Measurements from ENCODE around the gene UAP1.
A peak's percentile ranks its signal among the peaks of the same experiment; 100 is the strongest.

The UAP1 gene

DNA sequence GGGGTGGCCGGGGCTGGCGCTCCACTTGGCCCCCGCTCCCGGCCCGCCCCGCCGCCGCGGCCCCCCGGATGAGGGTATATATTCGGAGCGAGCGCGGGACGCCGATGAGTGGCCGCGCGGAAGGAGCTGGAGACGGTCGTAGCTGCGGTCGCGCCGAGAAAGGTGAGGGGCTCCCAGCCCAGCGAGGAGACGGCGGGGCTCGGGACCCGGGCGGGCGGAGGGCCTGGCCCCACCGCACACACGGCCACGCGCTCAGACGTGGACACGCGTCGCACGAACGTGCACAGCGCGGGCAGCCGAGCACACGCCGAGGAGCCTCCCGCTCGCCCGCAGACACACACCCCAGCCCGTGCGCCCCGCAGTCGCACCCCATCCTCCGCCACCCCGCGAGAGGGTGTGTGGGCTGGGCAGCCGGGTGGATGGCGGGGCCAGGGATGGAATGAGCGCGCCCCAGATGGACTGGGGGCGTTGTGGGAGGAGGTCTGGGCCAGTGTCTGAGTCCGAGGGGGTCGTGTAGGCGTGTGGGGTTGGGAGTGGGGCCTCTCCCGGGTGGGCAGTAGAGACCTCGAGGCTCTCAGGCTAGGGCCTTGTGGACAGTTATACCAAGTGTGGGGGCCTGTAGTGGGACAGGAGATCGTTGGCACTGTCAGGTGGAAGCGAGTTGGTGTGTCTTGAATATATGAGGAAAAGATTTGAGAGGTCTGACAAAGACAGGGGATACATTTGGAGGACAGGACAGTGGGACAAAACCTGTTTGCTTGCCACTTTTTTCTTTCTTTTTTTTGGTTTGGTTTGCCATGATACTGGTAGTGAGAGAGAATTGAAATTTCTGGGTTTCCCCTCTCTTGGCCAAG lies at the start of gene UAP1:
TSS of gene UAP1 (plus strand) at position 107 of the 854 bp plus-strand sequence. CDS start 4,347 bp downstream, outside the sequence.
- peak; percentile 74 for DNase-seq

- DNase-seq, result no peak
These were observed 34.2 kb upstream of the UAP1 start for GRCh38 chr1:162527314-162527713.

GRCh38 chr1:162530307-162530987 lies 31.1 kb upstream of the UAP1 start:
- DNase-seq, result no peak

GRCh38 chr1:162530988-162531319 lies 30.6 kb upstream of the UAP1 start:
- DNase-seq, result no peak

DNA sequence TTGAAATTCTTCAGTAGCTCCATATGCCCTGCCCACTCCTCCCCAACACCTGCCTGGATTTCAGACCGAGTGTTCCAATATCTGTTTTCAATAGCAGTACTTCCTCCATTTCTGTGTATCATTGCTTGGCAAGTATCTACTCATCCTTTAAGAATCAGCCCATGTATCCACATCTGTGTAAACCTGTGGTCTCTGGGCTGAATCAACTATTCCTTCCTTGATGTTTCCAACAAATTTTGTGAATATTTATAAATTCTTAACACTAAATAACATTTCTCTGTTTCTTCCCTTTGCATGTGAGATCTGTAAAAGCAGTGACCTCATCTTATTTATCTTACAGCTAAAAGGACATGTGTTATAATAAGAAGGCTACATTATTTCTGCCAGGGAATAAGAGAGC lies 26.0 kb upstream of the UAP1 start:
- no peak for DNase-seq

GRCh38 chr1:162536511-162536910 lies 25.0 kb upstream of the UAP1 start:
- no peak for DNase-seq

DNA sequence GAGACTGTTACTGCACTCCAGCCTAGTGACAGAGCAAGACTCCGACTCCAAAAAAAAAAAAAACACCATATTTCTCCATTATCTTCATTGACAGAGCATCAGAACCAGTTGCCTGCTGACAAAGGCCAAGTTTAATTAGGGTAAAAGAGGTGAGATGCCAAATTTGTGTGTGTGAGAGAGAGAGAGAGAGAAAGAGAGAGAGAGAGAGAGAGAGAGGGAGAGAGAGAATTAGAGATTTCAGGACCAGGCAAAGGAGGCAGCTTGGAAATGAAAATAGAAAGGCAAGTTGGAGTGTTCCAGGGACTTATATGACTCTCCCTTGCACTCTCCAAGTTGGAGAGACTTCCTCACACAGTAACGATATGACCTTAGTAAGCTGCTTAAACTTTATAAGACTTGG lies 24.3 kb upstream of the UAP1 start:
- DNase-seq, result no peak

GRCh38 chr1:162538815-162539431 lies 22.6 kb upstream of the UAP1 start:
- peak; percentile 22 for DNase-seq

DNA sequence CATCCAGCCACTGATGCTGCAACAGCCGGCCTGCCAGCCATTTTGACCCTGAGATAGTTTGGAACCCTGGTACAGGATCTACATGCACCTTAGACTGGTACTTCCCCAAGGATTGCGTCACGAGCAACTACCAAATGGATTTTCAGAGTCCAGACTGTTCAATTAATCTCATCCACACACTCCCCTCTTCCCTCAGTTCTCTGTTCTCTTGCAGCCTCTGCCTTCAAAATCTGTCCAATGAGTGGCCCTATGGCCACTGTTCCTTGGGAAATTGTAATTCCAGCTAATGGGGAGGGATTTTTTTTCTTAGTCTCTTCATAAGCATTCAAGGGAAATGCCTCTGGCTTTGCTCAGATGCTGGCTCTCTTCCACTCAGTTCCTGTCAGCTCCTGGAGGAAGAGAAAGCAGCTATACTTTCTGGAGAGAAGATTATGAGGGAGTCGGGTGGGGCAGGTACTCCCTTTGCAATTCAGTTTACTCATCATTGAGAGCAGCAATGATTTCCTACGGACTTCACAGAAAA lies 19.8 kb upstream of the UAP1 start:
- no peak for DNase-seq

GRCh38 chr1:162543228-162543627 lies 18.3 kb upstream of the UAP1 start:
- no peak for DNase-seq

DNA sequence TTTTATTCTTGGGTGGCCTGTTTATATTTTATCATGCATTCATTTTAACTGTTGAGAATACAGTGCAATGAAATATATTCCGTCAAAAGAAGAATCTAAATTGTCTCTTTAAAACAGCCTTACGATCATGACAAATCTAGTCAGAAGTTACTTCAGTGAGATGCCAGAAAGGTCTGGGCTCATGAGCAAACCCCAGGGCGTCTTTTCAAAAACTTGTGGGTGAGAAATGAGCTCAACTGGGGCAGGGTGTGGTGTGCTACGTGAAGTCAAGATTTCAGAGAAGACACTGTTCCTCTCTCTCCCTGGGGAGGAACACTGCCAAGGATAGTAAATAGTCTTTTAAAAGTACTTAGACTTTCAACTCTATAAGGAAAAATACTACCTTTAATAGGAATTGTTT lies 13.4 kb upstream of the UAP1 start:
- DNase-seq, result no peak

- no peak for DNase-seq
These were observed 12.5 kb upstream of the UAP1 start for GRCh38 chr1:162549001-162549400.

GRCh38 chr1:162550925-162551324 lies 10.6 kb upstream of the UAP1 start:
- no peak for DNase-seq

DNA sequence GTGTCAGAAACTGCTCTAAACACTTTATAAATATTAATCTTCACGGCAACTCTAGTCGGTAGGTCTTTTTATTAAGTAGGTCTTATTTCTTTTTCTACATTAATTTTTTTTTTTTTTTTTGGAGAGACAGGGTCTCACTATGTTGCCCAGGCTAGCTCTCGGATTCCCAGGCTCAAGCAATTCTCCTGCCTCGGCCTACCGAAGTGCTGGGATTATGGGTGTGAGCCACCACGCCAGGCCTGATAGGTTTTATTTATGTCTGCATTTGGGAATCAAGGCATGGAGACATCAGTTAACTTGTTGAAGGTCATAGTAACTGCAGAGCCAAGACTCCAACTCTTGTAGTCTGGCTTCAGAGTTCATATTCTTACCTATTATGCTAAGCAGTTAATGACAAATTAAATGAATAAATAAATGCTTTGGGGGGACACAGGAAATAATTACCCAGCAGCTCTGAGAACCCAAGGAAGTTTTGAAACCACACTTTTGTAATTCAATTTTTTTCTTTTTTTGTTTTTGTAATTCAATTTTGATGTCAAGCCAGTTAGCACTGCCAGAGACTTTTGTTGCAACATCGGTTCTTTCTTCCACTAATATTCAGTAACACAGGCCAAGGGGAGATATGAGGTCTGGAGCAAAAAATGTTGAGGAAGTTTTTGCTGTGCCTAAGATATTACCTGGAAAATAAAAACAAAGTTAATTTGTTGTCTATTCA lies 9.4 kb upstream of the UAP1 start:
- no peak for DNase-seq

DNA sequence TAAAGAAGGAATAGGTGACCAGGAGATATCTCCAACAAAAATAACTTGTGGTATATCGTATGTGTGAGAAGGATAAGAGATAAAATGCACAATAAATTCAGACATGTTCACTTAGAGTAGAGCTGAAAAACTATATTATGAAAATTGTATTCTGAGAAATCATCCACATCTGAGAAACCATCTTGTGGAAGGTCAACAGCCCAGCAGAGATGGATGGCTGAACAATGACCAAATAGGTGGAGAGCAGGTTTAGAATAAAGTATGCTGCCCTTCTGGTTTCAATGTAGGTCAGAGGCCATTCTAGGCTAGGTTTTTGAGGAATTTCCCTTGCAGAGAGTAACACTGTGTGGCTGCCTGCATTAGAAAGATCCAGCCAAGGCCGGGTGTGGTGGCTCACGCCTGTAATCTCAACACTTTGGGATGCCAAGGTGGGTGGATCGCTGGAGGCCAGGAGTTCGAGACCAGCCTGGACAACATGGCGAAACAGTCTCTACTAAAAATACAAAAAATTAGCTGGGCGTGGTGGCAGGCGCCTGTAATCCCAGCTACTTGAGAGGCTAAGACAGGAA lies 8.8 kb upstream of the UAP1 start:
- DNase-seq, result peak; percentile 24

DNA sequence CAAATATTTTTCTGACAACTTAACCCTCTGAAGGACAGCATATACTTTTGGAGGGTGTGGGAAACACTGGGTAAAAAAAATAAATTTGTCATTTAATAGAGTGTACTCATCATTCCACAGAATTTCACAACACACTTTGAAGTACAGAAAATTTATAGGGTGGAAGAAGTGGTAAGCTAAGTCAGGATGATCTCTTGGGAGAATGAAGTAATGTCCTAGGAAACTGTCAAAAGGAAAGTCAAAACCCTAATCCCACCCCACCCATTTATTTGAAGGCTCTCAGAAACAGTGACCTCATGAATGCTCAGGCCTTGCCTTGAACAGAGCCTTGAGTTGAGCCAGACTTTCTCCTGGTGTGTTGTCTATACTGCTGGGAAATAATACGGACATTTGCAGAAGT lies 7.3 kb upstream of the UAP1 start:
- DNase-seq, result no peak

- no peak for DNase-seq
These were observed 4.0 kb upstream of the UAP1 start for GRCh38 chr1:162557536-162557935.

DNA sequence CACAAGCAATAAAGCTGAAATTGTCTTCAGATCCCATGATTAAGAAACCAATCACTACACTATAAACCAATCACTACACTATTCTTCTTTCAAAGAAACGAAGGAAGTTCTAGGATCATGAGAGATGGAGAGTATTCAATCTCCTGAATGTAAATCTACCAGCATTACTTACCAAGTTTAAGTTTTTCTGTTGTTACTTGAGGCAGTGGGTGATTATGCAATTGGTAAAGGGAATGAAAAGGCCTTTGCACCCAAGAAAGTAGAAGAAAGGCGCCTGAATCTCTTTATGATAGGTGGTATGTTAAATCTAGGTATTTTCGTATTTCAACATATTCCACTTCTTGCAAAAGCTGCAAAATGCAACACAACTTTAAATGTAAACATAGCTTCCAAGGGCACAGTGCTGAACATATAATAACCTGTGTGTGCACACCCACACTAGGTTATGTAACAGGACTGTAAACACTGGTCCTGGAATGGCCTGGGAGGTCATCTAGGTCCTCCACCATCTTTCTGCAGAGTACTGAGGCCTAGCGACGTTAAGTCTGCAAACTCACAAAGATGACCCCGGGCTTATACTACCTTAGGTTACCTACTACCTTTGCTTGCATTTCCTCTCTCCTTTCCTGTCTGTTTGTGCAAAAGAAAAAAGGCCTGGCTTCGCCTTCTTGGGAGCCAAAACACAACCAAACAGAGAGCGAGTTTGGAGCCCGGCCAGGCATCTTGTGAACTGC lies 1.1 kb upstream of the UAP1 start:
- DNase-seq, result no peak

GRCh38 chr1:162561037-162561615 lies 396 bp upstream of the UAP1 start:
- peak; percentile 99 for DNase-seq

DNA sequence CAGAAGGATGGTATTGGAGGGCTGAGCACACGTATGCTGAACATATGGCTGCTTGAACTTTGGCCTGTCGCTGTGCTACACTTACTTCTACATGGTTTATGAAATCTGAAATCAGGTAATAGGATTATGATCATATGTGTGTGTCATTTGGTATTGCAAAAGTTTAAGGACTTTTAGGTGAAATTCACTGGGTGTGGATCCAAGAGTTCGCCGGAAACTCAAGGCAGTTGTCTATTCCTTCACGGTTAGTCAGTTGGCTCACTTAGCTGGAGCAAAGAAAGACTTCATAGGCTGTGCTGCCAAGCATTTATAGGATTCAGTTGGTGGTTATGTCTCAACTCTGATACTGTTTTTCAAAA lies 927 bp downstream of the UAP1 start:
- peak; percentile 74 for DNase-seq

GRCh38 chr1:162564762-162565218 lies 3.3 kb downstream of the UAP1 start:
- peak; percentile 24 for DNase-seq

DNA sequence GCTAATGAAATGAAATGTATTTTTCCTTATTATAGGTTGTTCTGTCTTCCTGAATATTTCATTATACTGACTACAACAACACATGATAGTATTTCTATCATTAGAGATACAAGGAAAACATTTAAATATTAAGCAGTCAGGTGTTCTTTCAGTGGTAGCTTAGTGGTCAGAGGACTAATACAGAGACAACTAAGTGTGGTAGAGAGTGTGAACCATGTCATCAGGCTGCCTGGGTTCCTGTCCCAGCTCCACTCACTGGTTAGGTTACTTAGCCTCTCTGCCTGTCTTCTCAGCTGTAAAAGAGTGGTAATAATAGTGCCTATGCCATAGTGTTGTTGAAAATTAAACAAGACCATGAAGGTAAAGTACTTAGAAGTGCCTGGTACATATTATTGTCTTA lies 3.9 kb downstream of the UAP1 start:
- no peak for DNase-seq

Measured in OCI-M1 (cell line).